Activated naive CD4-positive, alpha-beta T cell treated with anti-CD3 and anti-CD28 coated beads, Interleukin-2, amount 10 ng/mL, durations not matched to agents 7 days and 5 days (primary cell): ENCODE data around the gene GFM2.
"Not testable (repeated sequence)": the region's sequence is repeated elsewhere in the genome, so short reads cannot be mapped to it uniquely, and the experiment has no call there.

Source experiments
- CTCF ChIA-PET: fragments of 350-600 bp; sonication (Branson Sonifier 250); formaldehyde crosslinking; loops from one replicate; lab custom pipeline; 2021; ENCODE audit warnings: antibody characterized with exemption; lab: Charles Lee
- DNase-seq: peaks from one replicate; pipeline ENCODE4 v3.0.0-alpha.2; 2020
- H3K27ac Mint-ChIP-seq: one replicate; pipeline ENCODE4 v1.8.0; 2021; ENCODE audit warnings: mild to moderate bottlenecking, moderate library complexity, mixed read lengths
- H3K27me3 Mint-ChIP-seq: one replicate; pipeline ENCODE4 v1.8.0; 2021; ENCODE audit warnings: mild to moderate bottlenecking, mixed read lengths
- H3K36me3 Mint-ChIP-seq: one replicate; pipeline ENCODE4 v1.8.0; 2021; ENCODE audit warnings: mixed read lengths
- H3K4me1 Mint-ChIP-seq: one replicate; pipeline ENCODE4 v1.8.0; 2021; ENCODE audit warnings: mixed read lengths
- H3K4me3 Mint-ChIP-seq: one replicate; pipeline ENCODE4 v1.8.0; 2021; ENCODE audit warnings: mild to moderate bottlenecking, moderate library complexity, mixed read lengths
- H3K9me3 Mint-ChIP-seq: one replicate; pipeline ENCODE4 v1.8.0; 2021; ENCODE audit warnings: mixed read lengths

The GFM2 gene

DNA sequence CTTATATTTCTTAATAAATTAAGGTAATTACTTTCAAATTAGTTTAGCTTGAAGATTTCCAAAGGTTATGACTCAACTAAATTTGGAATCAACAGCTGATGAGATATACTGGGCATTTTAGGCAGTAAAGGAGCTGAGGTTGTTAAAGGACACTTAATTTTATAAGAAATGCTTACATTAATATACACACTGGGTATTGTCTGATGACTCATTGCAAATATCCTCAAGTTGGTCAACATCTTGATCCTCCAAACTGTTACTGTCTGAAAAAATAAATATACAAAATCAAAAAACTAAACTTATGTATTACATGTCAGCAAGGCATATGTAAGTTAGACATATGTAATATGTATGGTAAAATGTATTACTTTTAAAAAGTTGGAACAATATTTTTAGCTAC is 3.4 kb downstream of the GFM2 start:
- Mint-ChIP-seq H3K36me3 (peaks cover 20% of the 10 kb centered on the region), H3K27ac (no peak overlapping the region), H3K27me3 (no peaks in the 10 kb centered on the region), H3K4me1 (peaks cover 31% of the 10 kb centered on the region), H3K4me3 (no peak overlapping the region), H3K9me3 (no peaks in the 10 kb centered on the region)
- DNase-seq = no peak
- CTCF ChIA-PET = interaction anchor here (1.2 kb wide), 1 partner anchor 163 kb away, joined by 3 read pairs; no protein-coding TSS in a partner anchor

DNA sequence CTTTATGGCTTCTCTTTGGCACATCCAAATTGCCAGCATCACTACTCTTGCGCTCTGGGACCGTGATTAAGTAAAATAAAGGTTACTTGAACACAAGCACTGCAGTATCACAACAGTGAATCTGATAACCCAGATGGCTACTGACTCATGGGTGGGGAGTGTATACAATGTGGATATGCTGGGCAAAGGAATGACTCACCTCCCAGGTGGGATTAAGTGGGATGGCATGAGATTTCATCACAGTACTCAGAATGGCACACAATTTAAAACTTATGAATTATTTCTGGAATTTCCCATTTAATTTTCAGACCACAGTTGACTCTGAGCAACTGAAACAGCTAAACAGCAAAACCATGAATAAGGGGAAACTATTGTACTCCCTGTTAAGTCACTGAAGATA is 4.3 kb downstream of the GFM2 start:
- Mint-ChIP-seq H3K4me3 (no peak overlapping the region), H3K27ac (no peak overlapping the region), H3K4me1 (peaks cover 24% of the 10 kb centered on the region), H3K36me3 (peaks cover 23% of the 10 kb centered on the region), H3K27me3 (no peaks in the 10 kb centered on the region), H3K9me3 (no peaks in the 10 kb centered on the region)
- no peak for DNase-seq
- CTCF ChIA-PET = interaction anchor here (1.5 kb wide), 1 partner anchor 13 kb away, joined by 5 read pairs; no protein-coding TSS in a partner anchor

DNA sequence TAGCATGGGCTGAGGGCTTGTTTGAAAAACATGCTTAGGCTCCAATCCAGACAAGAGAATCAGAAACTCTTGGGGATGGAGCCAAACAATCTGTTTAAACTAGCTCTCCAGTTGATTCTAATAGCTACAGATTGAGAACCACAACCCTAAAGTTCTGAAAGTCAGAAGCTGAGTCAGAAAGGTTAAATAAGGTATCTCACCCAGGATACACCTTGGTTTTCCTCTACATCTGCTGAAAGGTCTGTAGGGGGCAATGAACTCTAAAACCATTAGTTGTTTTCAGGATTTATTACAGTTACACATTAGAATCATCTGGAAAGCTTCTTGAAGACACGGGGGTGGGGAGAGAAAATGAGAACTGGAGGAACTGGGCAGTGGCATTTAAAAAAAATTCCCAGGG is 5.7 kb downstream of the GFM2 start:
- DNase-seq = no peak
- peaks cover 5% of the 10 kb centered on the region for H3K9me3 Mint-ChIP-seq
- no peak overlapping the region for H3K4me3 Mint-ChIP-seq
- H3K27ac Mint-ChIP-seq = no peak overlapping the region
- peaks cover 25% of the 10 kb centered on the region for H3K36me3 Mint-ChIP-seq
- peaks cover 16% of the 10 kb centered on the region for H3K4me1 Mint-ChIP-seq
- H3K27me3 Mint-ChIP-seq = no peaks in the 10 kb centered on the region
- CTCF ChIA-PET = interaction anchor here (0.9 to 1.5 kb wide), 5 partner anchors 10 to 141 kb away, joined by 3 to 5 read pairs (median 4); no protein-coding TSS in a partner anchor

DNA sequence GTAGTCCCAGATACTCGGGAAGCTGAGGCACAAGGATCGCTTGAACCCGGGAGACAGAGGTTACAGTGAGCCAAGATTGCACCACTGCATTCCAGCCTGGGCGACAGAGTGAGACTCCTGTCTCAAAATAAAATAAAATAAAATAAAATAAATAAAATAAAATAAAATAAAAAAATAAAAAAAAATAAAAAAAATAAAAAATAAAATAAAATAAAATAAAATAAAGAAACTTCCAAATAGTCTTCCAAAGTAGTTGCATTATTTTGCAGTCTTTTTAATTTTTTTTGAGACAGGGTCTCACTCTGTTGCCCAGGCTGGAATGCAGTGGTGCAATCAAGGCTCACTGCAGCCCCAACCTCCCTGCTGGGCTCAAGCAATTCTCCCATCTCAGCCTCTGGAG is 18.2 kb downstream of the GFM2 start:
- H3K27ac Mint-ChIP-seq, DNase-seq, H3K4me3 Mint-ChIP-seq, H3K27me3 Mint-ChIP-seq, H3K9me3 Mint-ChIP-seq, CTCF ChIA-PET, H3K4me1 Mint-ChIP-seq: not testable (repeated sequence)
- H3K36me3 Mint-ChIP-seq = peaks cover 38% of the 10 kb centered on the region

DNA sequence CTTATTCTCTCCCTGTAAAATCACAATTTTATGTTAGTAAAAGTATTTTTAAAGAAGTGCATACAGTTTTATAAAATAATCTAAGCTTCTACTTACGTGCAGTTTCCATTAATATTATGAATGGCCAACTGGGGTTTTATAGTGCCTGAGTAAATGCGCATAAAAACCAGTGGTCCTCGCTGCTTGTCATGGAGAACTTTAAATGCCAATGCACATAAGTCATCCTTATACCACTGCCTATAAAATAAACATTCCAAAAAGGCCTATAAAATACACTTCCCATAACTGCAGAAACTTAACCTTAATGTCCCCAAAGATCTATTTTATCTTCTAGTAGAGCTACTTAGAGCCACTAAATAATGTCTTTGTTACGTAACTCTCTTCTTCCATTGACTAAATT is 28.5 kb downstream of the GFM2 start:
- Mint-ChIP-seq H3K36me3 (peaks cover 27% of the 10 kb centered on the region), H3K9me3 (no peaks in the 10 kb centered on the region), H3K27me3 (no peaks in the 10 kb centered on the region), H3K4me1 (no peaks in the 10 kb centered on the region), H3K4me3 (no peak overlapping the region), H3K27ac (no peak overlapping the region)
- CTCF ChIA-PET = interaction anchor here (1.1 to 1.5 kb wide), 2 partner anchors 9 to 22 kb away, joined by 3 to 4 read pairs; no protein-coding TSS in a partner anchor
- DNase-seq = no peak

DNA sequence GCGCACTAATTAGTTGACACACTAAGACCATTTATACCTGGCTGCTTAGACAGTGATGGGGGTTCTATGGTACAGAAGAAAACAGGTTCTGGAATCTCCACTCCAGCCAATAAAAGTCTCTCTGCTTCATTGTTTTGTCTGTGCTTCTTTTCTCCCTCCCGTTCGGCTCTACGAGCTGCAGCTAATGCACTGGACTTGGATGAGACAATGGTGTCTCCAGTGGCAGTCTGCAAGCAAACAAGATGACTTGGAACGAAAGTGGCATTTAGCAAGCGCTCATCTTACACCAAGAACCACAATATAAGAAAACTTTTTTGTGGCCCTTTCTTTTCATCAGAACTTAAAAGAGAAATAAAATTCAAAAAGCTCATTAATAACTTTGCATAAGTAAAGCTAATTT is 30.2 kb downstream of the GFM2 start:
- CTCF ChIA-PET = interaction anchor here (1.5 kb wide), 1 partner anchor 24 kb away, joined by 4 read pairs; no protein-coding TSS in a partner anchor
- no peak overlapping the region for H3K27ac Mint-ChIP-seq
- no peaks in the 10 kb centered on the region for H3K27me3 Mint-ChIP-seq

DNA sequence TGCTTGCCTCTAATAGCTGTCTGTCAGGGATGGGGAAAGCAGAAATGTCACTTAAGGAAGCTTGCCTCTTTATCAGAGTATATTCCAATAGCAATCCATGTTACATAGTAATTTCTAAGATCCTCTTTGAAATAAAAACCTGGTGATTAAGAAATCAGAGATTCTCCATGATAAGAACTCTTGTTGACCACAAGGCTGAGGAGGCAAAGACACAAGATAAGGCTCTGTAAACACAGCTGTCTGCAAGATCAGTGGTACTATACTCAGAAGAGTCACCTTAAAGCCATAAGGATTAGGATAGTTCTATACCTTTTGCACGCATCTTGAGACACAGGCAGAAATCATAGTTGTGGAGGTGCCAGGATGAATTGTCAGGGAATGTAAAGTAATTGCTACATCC is 41.6 kb downstream of the GFM2 start:
- DNase-seq = no peak
- CTCF ChIA-PET = no interaction called here
- Mint-ChIP-seq H3K4me1 (no peaks in the 10 kb centered on the region), H3K27ac (no peak overlapping the region), H3K36me3 (peaks cover 39% of the 10 kb centered on the region), H3K27me3 (no peaks in the 10 kb centered on the region), H3K4me3 (no peak overlapping the region), H3K9me3 (no peaks in the 10 kb centered on the region)

More for the DNA sequence above, 30.2 kb downstream of the GFM2 start:
- H3K4me3 Mint-ChIP-seq = no peak overlapping the region
- no peak for DNase-seq
- H3K36me3 Mint-ChIP-seq = peaks cover 32% of the 10 kb centered on the region
- H3K4me1 Mint-ChIP-seq = no peaks in the 10 kb centered on the region
- no peaks in the 10 kb centered on the region for H3K9me3 Mint-ChIP-seq

DNA sequence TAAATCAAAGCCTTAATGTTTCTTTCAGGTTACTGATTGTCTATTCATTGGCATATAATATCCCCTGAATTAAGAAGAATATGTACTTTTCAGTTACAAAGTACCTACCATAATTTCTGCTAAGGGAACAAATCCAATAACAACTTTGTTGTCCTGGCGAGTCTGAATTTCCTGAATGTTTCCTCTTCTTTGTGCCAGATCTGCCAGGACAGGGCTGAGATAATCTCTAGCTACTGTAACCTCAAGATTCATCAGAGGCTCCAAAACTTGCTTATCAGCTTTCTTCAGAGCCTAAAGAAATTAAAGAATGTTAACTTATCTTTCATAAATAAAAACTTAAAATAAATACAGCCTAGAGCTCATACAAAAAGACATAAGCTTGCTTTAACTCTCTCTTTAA is 44.6 kb downstream of the GFM2 start:
- Mint-ChIP-seq H3K36me3 (peaks cover 54% of the 10 kb centered on the region), H3K4me1 (no peaks in the 10 kb centered on the region), H3K4me3 (no peak overlapping the region), H3K27ac (no peak overlapping the region), H3K27me3 (no peaks in the 10 kb centered on the region), H3K9me3 (no peaks in the 10 kb centered on the region)
- DNase-seq = no peak
- CTCF ChIA-PET = interaction anchor here (1.1 kb wide), 1 partner anchor 9 kb away, joined by 3 read pairs; no protein-coding TSS in a partner anchor

DNA sequence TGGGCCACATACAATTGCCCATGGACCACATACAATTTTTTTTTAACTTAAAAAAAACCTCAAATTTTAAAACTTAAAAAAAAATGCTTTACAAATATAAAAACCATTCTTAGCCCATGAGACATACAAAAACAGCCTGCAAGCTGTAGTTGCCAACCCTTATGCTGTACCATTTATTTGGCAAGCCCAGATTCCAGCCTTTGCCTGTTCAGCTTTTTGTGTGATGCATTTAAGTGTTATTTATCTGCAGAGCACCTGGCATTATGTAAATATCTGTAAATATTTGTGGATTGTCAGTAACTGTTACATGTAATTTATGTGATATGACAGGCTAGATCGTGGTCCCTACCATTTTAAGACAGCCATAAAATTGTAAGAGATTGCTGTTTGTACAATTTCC is 49.3 kb downstream of the GFM2 start:
- CTCF ChIA-PET = interaction anchor here (0.6 kb wide), 1 partner anchor 50 kb away, joined by 3 read pairs; the partner anchor contains the start of genes GFM2 and NSA2
- Mint-ChIP-seq H3K4me1 (no peaks in the 10 kb centered on the region), H3K27ac (no peak overlapping the region), H3K36me3 (peaks cover 47% of the 10 kb centered on the region), H3K4me3 (no peak overlapping the region), H3K9me3 (no peaks in the 10 kb centered on the region), H3K27me3 (no peaks in the 10 kb centered on the region)
- DNase-seq = no peak

DNA sequence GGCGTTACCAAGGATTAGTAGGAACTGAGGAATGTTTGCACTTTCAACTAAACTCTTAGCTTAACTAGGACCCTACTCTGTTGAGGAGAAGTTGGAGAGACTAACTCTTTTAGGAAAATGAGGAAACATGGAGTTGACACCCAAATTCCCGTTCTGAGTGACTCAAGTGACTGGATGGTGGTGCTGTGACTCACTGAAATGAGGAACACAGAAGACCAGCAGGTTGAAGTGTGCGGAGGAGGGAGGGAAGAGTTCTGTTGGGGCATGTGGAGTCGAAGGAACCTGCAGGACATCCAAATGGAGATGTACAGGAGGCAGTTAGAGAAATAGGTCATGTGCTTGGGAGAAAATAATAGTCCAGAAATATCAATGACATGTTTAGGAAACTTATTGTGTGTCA is 73.7 kb downstream of the GFM2 start:
- peaks cover 3% of the 10 kb centered on the region for H3K4me1 Mint-ChIP-seq
- no peaks in the 10 kb centered on the region for H3K9me3 Mint-ChIP-seq
- DNase-seq = no peak
- CTCF ChIA-PET = no interaction called here
- peaks cover 42% of the 10 kb centered on the region for H3K36me3 Mint-ChIP-seq
- no peak overlapping the region for H3K4me3 Mint-ChIP-seq
- H3K27ac Mint-ChIP-seq = no peak overlapping the region
- H3K27me3 Mint-ChIP-seq = no peaks in the 10 kb centered on the region

DNA sequence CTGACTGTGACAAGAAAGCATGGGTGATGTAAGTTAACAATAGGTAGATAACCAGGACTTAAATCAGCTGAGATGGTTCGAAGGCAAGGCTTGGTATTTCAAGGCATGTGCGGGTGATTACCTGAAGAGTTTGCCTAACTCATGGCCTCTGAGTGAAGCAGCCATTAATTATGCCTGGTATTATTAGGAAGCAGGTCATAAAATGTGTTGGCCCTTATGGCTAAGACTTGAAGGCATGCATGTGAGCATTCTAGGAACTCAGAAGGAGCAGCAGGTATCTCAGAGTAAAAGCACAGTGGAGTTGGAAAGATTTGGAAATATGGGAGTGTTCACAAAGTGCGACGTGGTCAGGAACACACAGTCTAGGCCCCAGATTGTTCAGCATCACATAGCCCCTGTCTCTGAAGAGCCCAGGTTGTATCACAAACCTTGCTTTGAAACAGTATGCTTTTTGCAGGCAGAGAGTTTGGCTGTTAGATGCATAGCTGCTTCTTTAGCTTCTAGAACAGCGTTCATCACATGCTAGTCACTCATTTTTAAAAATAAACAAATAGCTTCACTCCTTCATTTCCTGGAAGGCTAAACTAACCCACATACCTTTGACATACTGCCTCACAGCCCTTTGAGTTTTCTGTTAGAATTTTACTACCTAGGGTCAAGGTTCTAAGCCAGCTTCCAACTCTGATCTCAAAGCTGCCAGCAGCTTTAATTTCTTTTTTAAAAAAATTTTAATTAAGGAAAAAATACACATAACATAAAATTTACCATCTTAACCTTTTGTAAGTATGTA is 79.8 kb downstream of the GFM2 start:
- peak overlapping the region; percentile 87 for H3K4me3 Mint-ChIP-seq
- no peak for DNase-seq
- peaks cover 27% of the 10 kb centered on the region for H3K4me1 Mint-ChIP-seq
- CTCF ChIA-PET = interaction anchor here (1.2 kb wide), 1 partner anchor 74 kb away, joined by 3 read pairs; no protein-coding TSS in a partner anchor
- no peaks in the 10 kb centered on the region for H3K9me3 Mint-ChIP-seq
- H3K27ac Mint-ChIP-seq = no peak overlapping the region
- peaks cover 27% of the 10 kb centered on the region for H3K36me3 Mint-ChIP-seq
- peaks cover 18% of the 10 kb centered on the region for H3K27me3 Mint-ChIP-seq

DNA sequence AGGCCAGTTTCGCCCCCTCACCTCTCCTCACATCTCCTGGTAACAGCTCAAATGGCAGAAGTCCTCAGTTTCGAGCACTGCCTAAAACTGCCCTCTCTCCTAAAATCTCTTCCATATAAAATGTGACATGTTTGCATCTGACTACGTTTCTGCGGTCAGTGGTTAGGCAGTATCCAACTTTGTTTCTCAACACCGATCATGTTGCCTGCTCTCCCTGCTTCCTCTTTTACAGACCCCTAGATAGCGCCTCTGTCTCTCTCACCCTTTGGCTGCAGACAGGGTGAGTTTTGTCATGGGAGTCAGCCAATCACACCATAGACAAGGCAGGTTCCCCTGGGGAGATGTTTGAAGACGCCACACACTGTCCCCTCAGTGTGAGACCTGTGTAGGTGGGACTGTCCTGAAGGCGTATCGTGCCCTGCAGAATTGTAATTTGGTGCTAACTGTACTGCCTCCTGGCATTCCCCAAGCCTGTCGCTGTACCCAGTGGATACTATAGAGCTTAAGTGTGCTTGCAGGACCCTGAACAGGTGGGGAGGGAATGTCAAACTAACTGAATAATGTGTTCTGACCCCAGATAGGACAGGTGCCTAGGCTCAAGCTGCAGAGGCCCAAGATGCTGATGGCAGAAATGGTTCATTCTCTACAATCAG is 80.8 kb downstream of the GFM2 start:
- Mint-ChIP-seq H3K27ac (peak overlapping the region; percentile 68), H3K27me3 (peaks cover 25% of the 10 kb centered on the region), H3K9me3 (no peaks in the 10 kb centered on the region), H3K4me3 (peak overlapping the region; percentile 87), H3K4me1 (peaks cover 27% of the 10 kb centered on the region), H3K36me3 (peaks cover 25% of the 10 kb centered on the region)
- CTCF ChIA-PET = interaction anchor here (0.9 kb wide), 1 partner anchor 9 kb away, joined by 3 read pairs; no protein-coding TSS in a partner anchor
- peak; percentile 23 for DNase-seq

DNA sequence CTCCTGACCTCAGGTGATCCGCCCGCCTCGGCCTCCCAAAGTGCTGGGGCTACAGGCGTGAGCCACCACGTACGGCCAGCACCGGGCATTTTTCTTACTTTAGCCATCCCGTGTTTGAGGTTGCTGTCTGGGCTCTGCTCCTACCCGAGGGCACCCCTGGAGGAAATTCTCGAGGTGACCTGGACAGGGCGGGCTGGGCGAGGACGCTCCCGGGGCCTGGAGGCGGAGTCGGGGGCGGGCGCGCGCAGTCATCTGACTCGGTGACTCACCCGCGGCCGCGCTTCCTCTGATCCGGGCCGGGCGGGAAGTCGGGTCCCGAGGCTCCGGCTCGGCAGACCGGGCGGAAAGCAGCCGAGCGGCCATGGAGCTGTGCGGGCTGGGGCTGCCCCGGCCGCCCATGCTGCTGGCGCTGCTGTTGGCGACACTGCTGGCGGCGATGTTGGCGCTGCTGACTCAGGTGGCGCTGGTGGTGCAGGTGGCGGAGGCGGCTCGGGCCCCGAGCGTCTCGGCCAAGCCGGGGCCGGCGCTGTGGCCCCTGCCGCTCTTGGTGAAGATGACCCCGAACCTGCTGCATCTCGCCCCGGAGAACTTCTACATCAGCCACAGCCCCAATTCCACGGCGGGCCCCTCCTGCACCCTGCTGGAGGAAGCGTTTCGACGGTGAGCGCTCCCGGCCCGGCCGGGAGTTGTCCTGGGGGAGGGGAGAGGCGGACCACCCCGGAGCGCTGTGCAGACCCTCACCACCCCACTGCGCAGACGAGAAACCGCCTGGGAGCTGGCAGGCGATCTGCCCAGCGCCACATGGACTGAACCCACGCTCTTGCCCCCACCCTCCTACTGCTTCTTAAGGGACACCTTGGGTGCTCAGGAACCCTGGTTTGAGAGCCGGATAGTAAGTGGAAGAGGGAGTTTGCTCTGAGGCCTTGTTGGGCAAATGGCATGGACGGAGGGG is 81.7 kb downstream of the GFM2 start, which contains the start of gene HEXB:
TSS of gene HEXB (plus strand) at position 334 of the 952 bp plus-strand sequence. CDS start at position 362, 28 bp downstream.
- DNase-seq = peak; percentile 91
- Mint-ChIP-seq H3K9me3 (no peaks in the 10 kb centered on the region), H3K4me3 (peak within 1 kb of the TSS; percentile 87), H3K36me3 (peaks cover 18% of the 10 kb centered on the region), H3K4me1 (peaks cover 27% of the 10 kb centered on the region), H3K27ac (peak within 1 kb of the TSS; percentile 68), H3K27me3 (peaks cover 28% of the 10 kb centered on the region)
- CTCF ChIA-PET = interaction anchor here (0.9 kb wide), 1 partner anchor 10 kb away, joined by 3 read pairs; no protein-coding TSS in a partner anchor
